RWPE1 (cell line): ENCODE results near the gene MTHFD1L.

ENCODE experiments used
- CTCF ChIA-PET: fragments of 350-600 bp; sonication (Branson Sonifier 250); formaldehyde crosslinking; extraction: SDS; loops from one replicate; lab custom pipeline; 2021; lab: Yijun Ruan, JAX
- POLR2A ChIA-PET: fragments of 400-600 bp; formaldehyde crosslinking; extraction: SDS; loops from one replicate; lab custom pipeline; 2020; ENCODE audit warnings: antibody characterized with exemption; ENCODE audit not compliant: low non-redundant PET; lab: Yijun Ruan, JAX
- DNase-seq: peaks from one replicate; pipeline ENCODE4 v3.0.0; 2012; ENCODE audit warnings: low spot score
- H3K27ac ChIP-seq: fragments of 450-650 bp; 2 replicates; pipeline ENCODE4 v1.5.1; 2017
- TF ChIP-seq, protein P1 (sequence below): fragments of 450-650 bp; conservative IDR thresholded peaks from 2 replicates; pipeline ENCODE4 v1.5.1; 2017; ENCODE audit warnings: low read depth, mild to moderate bottlenecking

MTHFD1L gene

DNA sequence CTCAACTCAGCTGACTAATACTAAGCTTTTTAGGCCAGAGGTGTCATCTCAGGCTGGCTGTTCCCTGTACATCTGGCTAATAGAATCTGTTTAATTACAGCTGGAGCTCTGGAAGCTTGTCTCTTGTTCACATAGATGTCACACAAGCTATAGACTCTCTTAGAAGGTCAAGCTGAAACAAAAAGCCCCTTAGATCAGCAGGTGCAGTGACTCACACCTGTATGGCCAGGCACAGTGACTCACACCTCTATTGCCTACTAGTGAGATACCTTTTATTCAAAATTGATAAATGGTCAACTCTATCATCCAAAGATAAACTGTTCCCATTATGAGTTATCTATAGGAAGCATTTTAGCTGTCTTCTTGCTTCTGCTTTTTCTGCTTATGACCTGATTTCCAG lies 29.9 kb upstream of the MTHFD1L start:
- peak; percentile 15 for DNase-seq
- CTCF ChIA-PET: interaction anchor here (0.5 to 1.3 kb wide), 3 partner anchors 20 to 417 kb away, joined by 3 to 8 read pairs (median 3); no protein-coding TSS in a partner anchor
- POLR2A ChIA-PET: no interaction called here
- no peak overlapping the region for H3K27ac ChIP-seq
- TF ChIP-seq, protein P1, sequence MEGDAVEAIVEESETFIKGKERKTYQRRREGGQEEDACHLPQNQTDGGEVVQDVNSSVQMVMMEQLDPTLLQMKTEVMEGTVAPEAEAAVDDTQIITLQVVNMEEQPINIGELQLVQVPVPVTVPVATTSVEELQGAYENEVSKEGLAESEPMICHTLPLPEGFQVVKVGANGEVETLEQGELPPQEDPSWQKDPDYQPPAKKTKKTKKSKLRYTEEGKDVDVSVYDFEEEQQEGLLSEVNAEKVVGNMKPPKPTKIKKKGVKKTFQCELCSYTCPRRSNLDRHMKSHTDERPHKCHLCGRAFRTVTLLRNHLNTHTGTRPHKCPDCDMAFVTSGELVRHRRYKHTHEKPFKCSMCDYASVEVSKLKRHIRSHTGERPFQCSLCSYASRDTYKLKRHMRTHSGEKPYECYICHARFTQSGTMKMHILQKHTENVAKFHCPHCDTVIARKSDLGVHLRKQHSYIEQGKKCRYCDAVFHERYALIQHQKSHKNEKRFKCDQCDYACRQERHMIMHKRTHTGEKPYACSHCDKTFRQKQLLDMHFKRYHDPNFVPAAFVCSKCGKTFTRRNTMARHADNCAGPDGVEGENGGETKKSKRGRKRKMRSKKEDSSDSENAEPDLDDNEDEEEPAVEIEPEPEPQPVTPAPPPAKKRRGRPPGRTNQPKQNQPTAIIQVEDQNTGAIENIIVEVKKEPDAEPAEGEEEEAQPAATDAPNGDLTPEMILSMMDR: no peak

DNA sequence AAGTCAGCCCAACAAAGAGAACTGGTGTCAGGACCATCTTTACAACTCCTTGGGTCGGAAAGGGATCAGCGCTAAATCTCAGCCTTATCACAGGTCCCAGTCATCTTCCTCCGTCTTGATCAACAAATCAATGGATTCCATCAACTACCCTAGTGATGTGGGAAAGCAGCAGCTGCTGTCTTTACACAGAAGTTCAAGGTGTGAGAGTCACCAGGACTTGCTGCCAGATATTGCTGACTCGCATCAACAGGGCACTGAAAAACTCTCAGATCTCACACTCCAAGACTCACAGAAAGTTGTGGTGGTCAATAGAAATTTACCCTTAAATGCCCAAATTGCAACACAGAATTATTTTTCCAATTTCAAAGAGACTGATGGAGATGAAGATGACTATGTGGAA lies 25.3 kb upstream of the MTHFD1L start:
- TF ChIP-seq, protein P1: no peak
- POLR2A ChIA-PET: no interaction called here
- DNase-seq: no peak
- H3K27ac ChIP-seq: no peak overlapping the region
- CTCF ChIA-PET: interaction anchor here (0.7 kb wide), 1 partner anchor 596 kb away, joined by 3 read pairs; no protein-coding TSS in a partner anchor

DNA sequence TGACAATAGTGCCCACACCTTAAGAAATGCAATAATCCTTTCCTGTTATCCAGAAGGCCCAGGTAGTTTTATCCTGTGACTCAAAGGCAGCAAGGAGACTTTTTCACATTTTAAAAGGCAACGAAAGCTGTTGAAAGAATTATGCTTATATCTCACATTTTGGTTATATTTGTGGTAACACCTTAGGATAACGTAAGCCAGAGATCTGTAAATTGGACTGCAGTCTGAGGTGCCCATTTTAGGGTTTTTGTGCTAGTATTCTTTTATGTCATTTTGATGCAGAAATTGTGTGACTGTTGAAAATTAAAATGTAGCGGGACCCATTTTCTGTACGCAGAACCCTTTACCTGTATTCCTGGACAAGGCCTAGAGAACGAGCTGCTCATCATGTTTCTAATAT lies 24.3 kb upstream of the MTHFD1L start:
- no peak for DNase-seq
- TF ChIP-seq, protein P1: no peak
- no peak overlapping the region for H3K27ac ChIP-seq
- ChIA-PET POLR2A (no interaction called here), CTCF (interaction anchor here (0.7 kb wide), 1 partner anchor 597 kb away, joined by 3 read pairs; no protein-coding TSS in a partner anchor)

DNA sequence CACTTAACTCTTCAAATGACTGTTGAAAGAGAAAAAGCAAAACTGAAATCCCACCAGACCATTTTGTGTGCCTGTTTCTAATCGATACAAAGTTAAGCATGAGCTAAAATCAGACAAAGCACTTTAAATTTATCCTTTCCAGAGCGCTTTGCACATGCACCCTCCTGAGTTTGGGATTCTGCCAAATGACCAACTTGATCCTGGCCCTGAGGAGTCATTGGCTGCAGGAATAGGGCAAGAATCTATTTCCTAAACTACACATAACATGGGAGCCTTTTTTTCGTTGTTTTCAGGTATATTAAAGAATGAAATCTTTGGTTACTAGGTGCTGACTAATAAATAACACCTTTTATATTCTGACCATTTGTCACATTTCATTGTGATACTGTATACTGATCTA lies 23.8 kb upstream of the MTHFD1L start:
- H3K27ac ChIP-seq: no peak overlapping the region
- POLR2A ChIA-PET: no interaction called here
- CTCF ChIA-PET: no interaction called here
- TF ChIP-seq, protein P1: no peak
- no peak for DNase-seq

DNA sequence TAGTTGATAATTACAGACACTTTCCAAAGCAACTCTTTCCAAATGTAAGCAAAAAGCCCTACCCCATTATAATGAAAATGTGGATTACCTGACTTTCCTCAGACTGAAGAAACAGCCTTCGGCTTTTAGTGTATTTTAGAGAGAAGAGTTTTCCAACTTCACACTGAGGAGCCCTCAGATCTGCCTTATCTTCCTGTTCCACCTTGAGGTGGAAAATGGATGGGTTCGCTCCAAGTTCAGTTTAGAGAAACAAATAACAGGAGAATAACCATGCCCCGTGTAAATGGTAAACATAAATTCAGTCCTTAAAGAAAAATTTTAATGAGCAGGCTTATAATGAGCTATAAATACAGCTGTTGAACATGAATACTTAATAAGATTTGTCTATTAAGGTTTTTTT lies 21.1 kb upstream of the MTHFD1L start:
- ChIA-PET POLR2A (no interaction called here), CTCF (no interaction called here)
- TF ChIP-seq, protein P1: no peak
- no peak overlapping the region for H3K27ac ChIP-seq
- no peak for DNase-seq

DNA sequence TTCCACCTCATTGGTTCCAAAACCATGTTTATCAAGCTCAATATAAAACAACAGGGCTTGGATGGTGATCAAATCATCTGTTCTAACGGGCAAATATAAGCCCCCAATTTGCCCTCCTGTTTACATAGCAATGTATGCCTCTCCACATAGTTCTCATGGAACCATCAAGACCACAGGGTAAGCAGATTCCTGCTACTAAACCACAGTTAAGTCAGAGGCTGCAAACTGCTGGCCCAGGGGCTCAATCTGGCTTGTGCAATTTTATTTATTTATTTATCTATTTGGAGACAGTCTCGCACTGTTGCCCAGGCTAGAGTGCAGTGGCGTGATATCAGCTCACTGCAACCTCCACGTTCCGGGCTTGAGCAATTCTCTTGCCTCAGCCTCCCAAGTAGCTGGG lies 18.9 kb upstream of the MTHFD1L start:
- TF ChIP-seq, protein P1: no peak
- no peak overlapping the region for H3K27ac ChIP-seq
- DNase-seq: no peak
- ChIA-PET CTCF (no interaction called here), POLR2A (no interaction called here)
